C1 segment of cervical spinal cord (tissue), 14 donors: Measurements from ENCODE around the gene CYP27C1.

Experiments used
- DNase-seq, 14 donors: peaks; one replicate each; lab custom pipeline; 2025; lab: John Stamatoyannopoulos, UW

Gene CYP27C1

DNA sequence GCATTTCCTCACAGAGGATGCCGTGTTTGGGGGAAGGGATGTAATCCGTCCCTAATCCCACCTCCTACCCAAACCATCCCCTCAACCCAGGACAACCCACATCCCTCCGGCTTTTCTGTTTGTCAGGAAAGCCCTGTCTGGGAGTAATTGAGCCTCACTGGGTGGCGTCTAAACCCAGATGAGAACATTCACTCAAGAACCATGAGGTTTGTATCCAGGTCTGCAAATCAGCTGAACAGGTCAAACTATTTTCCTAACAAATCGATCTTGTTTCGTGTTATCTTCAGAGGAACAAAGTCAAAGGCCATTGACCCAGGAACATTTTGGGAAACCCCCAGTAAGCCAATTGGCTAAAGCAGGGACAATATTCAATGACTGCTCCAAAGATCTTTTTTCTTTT lies 25.7 kb downstream of the CYP27C1 start:
- no peak for DNase-seq

DNA sequence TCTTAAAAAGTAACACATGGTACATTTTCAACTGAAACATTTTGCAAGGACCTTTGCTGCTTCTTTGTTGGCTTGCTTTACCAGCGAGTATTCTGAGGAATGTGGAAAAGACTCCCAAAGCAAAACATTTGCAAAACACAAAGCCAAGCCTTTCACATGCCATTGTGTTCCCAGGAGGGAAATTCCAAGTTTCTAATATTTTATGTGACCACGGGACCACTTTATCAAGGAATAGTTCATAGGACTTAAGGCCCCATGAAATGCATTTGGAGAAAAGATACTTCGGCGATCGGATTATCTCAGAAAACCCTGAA lies 26.2 kb downstream of the CYP27C1 start:
- no peak for DNase-seq

DNA sequence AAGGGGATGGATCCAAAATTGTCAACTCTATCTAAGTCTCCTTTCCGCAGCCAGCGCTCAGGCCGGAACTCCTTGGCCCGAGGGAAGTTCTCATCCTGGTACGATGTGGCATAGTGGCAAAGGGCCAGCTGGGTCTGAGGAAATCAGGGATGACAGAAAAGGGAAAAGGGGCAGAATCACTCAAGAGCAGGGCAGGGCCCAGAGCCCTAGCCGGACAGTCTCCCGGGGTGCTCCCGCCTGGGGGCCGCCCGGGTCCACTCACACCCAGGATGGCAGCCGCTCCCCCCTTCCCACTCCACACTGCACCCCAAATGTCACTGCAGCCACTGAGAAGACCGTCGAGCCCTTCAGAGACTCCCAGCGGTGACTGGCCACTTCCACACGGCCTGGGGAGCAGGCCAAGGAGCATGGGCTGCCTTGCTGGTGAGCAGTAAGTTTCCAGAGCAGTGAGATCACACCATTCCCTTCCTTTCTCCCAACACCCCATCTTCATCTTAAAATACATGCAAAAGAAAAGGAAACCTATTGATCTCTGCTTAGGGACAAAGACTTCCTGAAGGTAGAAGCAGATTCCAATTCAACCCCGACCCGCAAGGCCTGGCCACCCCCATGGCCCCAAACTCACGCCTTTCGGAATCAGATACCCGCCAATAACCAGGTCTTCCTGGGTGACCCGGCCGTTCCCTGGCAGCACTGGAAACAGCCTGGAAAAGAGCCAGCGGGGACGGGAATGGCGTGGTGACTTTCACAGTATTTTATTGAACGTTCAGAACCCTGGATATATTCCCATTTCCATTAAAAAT lies 26.7 kb downstream of the CYP27C1 start:
- no peak for DNase-seq

DNA sequence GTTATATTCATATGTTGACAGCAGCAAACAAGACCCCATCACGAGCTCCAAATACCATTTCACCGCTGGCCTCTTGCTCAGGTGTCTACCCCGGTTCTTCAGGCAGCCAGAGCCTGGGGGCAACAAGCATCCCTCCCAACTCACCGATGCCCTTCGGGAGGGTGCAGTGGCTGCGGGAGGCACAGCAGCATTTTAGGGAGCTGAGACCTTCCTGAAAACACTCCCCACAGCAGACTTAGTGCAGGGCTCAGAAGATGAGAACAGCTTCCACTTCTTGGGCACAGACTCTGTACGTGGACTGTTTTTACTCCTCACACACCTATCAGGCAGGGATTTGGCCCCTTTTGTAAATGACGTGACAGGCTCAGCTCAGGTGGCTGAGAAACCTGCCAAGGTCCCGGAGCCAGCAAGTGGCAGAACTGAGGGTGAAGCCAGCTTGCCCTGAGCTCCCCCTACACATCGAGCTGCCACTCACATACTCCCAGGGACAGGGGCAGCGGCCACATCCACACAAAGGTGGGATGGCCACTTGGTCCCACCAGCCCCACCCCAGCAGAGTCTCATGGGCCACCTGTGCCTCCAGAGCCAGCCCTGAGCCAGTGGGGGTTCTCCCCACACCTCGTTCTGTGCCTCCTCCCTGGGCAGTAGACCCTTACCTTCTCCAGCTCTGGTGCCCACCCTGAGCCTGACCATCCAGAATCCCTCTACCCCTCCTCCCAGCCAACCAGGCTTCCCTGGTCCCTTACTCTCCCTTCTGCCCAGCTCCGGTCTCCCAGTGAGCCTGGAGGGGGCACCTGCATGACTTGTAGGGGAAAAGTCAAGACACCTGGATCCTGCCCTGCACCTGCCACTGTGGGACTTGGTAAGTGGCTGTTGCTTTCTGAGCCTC lies 28.5 kb downstream of the CYP27C1 start:
- no peak for DNase-seq

DNA sequence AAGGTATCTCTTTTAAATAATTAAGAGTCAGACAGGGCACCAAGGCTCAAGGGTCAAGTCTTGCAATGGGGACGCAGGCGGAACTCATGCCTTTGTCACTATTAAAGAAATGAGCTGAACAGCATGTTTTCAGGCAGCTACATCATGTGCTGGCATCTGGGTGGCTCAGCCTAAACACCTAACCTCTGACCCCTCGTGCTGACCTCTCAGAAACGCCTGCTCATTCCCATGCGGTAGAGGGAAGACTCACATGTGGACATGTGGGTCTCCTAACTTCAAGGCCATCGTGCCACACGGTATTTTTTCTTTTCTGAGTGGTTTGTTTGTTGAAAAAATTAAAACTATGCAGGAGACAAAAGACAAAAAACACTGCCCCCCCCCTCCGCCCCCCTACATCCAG lies 31.3 kb downstream of the CYP27C1 start:
- no peak for DNase-seq

DNA sequence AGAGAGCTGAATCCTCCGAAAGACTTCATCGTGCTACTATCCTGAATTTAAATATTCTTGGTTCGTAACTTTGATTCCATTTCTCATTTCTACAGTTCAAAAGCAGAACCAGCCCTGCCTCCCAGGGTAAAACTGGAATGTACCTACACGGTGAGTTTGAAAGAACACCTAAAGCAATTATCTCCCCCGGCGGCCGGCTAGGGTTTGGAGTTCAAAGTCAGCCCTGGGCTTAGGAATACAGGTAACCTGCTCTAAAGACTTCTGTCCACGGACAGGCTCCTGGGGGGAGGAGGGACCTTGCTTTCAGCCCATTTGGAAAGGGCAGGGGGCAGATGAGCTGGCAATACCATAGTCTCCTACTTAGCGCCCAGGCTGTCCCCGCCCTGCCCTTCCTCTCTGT lies 32.3 kb downstream of the CYP27C1 start:
- no peak for DNase-seq

DNA sequence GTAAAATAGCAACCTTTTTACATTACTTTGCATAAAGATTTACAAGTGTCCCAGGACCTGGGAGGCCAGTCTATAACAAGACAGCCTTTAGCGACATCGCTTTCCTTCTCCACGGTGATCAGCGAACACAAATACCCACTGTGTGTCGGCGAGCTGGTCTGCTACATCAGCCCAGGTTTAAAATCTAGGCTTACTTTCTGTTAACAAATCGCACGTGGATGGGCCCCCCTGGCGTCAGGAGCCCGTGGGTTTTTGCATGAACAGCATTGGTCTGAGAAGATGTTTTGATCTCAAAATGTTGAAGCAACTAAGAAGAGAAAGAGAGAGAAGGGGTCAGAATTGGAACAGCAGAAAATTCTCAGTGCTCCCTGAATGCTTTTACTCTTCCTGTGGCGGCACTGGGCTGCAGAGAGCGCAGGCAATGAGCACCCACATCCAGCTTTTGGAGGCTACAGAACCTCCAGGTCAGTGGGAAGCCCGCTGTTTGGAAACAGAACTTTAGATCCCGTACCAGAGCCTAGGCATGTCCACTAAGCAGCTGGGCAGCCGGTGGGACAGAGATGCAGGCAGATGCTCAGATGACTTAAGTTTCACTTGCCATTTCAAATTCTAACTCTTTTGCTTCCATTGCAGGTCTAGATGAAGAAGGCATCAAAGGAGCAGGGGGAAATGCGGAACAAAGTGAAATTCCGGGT lies 32.9 kb downstream of the CYP27C1 start:
- DNase-seq, result no peak

DNA sequence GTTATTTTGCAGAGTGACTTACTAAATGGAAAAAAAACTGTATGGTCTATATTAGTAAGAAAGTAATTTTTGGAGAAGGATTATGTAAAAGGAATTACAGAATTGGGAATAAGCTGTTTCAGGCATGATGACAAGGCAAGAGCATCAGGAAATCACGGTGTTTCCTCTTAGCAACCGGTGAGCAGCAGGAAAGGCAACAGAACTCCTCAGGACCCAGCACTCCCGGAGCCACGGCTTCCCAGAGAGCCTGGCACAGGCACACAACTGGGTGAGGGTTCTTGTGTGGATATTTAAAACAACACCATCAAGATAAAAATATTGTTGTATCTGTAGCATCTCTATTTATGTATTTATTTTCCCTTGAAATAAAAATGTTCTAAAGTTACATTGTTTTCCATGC lies 34.4 kb downstream of the CYP27C1 start:
- DNase-seq, result no peak

DNA sequence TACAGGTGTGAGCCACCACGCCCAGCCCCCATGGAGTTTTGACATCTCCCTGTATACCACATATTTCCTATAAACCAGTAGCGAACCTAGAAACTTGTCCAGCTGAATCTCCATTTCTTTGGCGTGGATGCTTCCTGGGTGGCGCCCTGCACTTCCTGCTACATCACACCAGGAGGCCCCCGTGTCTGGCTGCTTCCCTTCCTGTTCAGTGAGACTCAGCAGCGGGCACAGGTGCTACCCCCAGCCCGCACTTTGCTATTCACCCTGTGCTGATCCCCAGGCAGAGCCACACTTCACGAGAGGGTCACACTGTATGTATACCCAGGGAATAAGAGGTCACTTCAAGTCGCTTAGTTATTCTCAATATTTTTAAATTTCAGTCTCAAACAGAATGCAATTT lies 35.0 kb downstream of the CYP27C1 start:
- DNase-seq, result no peak

DNA sequence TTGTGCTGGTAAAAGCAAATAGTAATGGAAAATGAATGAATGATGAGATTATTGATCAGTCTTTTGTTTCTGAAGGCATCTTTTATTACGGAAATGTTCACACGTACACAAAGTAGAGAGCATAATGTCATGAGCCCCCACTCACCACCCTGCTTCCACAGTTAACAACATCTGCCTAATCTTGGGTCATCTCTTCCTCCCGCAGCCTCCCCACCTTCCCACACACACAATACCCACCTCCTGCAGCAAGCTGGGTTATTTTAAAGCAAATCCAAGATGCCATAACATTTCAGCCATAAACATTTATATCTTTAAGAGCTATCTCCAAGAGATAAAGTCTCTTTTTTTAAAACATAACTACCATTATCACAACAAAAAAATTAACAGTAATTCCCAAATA lies 36.3 kb downstream of the CYP27C1 start:
- DNase-seq, result no peak

DNA sequence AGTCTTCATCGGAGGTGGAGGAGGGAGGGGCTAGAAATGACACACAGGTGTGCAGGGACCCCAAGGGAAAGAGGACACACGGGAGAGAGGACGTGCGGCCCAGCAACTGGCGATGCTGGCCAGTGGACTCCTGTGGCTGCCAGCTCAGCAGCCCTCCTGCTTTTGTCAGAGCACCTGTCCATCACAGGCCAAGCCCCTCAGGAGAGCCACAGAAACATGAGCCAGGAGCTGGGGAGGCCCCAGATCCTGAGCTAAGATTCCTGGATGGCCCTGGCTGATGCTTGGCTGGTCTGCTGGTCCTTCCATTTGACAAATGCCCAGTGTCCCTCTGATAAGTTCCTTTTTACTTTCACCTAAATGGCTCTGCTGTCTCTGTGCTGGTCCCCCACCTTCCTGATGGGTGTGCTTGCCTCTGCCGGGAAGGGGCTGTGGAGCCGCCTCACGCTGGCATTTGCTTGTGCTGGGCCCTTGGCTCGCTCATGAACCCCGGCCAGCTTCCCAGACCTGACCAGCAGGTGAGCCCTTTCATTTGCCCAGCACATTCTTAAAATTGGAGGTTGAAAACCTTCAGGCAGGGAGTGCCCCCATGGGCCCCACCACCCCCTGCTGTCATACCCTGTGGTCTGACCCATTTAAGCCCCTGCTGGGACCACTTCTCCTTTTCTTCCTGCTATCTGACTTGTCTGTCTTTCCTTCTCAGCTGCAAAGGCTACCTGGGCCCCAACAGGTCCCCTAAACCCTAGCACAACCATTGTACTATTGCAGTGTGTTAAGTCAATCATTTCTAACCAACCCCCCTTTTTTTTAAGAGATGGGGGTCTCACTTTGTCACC lies 37.3 kb downstream of the CYP27C1 start:
- DNase-seq, result no peak

DNA sequence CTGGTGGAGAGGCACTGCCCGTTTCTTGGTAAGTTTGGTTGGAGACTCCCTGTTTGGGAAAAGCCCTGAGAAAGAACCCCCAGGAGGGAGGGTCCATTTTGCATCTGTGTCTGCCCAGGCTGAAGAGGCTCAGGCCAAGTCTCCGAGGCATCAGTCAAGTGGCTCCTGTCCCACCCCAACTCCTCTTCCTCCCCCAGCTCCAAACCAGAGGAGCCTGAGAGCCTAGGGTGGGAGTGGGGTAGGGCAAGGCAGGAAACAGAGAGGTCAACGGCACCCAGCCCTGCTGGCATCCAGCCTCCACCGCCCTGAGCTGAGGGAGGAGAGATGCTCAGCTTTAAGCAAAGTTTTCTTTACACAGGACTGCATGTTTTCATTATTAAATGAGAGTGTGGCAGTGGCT lies 38.2 kb downstream of the CYP27C1 start:
- no peak for DNase-seq

DNA sequence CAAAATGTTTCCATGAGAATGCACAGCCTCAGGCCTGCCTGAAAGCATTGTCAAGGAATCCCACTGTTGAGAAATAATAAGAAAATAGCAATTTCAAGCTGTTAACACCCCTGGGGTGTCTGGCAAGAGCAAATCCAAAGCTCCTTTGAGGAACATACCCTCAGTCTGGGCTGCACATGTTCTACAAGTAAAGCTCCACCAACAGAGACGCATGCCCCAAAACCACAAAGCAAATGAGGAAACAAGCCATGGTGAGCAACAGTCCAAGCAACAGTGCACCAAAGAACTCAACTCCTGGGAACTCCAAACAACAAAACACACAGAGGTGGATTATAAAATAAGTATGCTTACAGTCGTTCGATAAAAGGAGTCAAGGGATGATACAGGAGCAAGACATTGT lies 40.3 kb downstream of the CYP27C1 start:
- DNase-seq, result no peak

DNA sequence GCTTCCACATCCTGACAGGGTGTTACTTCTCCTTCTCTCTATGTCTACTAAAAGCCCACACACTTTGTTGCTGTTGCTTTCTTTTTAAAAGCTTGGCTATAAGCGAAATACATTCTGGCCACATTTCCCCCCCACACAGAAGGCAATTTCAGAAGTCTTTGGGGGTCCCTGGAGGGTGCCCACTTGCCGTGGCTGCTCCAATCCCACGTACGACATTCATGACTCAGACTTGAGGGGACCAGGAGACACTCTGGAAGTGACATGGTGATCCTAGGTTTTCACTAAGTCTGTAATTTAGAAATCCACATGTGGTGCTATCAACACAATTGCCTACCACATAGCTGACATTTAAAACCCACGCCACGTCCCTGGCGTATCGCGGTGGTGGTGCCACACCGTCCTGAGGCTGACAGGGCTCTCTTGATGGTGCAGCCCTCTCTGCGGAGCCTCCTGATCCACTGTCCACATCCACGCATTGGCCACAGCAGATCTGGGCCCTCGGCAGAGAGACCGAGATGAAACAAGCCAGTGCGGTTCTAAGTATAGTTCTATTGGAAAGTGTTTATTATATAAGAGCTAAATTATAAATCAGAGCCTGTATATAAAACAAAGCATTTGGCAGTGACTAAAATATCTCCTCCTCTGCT lies 42.4 kb downstream of the CYP27C1 start:
- DNase-seq, result no peak

DNA sequence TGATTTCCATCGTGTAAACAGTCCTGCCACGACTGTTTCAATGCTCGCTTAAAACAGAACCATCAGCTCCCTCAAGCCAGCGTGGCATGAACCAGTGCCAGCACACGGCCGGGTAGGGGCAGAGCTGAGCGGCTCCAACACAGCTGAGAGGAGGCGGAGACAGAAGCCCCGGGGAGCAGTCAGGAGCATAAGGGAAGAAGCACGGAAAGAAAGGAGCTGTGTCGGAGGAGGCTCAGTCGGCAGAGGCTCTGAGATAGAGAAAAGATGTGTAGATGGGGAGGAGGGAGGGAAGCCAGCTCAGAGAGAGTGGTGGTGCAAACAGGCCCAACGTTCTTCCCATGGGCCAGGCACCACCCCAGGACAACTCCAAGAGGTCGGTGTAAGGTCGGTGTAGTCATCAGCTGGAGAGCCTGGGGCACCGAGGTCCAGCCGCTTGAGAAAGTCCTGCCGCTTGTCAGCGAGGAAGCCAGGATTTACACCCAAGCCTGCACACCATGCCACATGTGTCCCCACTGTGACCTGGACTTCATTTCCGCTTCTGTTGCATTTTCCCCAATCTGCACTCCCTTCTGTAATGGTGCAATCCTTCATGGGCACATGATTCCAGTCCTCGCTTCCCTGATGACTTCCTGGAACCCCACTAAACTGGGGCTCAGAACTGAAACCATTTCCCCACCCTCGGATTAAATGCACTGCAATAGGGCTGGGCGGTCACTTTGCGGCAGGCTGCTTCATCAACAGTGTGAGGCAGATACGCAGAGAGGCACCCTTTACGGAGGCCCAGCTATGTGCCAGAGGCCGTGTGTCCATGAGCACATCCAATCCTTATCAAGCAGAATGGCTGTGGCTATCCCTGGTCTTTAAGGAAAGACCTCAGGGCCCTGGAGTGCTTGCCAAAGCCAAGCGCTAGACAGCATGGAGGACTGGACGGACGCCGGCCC lies 43.5 kb downstream of the CYP27C1 start:
- peak in 5 of 14 donors; percentile 32 to 49 (median 38) for DNase-seq

DNA sequence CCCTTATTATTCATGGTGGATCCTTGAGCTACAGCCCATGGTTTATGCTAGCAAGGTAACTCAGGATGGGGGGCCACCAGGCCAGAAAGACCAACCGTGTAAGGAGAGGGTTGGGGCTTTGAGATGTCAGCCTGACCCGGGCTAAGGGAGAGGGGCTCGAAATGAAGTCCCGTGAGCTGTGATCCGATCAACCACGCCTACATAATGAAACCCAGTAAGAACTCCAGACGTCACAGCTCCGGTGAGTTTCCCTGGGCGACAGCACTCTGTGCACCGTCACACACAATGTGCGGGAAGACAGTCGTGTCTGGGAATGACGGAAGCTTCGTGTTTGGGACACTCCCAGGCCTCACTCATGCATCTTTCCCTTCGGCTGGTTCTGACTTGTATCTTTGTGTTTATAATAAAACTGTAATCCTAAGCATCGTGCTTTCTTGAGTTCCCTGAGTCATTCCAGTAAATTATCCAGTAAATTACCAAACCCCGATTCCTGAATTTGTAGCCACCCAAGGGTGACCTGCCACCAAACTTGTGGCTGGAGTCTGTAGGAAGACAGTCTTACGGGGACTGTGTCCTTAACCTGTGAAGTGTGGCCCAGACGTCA lies 44.2 kb downstream of the CYP27C1 start:
- DNase-seq, result no peak

DNA sequence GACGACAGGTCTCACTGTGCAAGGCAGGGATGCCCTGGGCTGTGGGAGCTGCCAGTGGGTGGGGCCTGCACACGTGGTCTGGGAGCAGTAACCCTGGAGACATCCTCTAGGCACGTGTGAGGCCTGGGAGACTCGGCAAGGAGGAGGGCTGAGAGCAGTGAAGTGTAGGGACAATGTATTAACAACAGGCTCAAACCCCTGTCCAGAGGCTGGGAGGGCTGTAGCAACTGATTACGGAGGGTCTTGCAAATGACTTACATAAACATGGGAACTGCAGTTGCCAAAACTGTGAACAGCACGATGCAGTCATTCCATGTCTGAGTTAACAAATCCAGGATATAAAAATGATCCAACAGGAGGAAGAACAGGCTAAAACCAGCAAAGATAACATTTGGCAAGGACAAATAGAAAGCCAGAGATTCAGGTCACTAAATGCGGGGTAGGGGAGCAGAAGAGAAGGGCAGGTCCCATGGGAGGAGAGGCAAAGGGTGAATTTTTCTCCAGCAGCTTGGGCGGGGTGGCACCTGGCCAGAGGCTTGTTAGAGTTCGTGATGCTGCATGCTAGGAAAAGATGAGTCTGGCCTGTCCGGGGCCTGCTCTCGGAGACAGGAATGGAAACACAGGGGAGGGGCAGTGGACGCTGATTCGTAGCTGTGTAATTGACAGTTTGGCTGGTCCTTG lies 44.9 kb downstream of the CYP27C1 start:
- no peak for DNase-seq

DNA sequence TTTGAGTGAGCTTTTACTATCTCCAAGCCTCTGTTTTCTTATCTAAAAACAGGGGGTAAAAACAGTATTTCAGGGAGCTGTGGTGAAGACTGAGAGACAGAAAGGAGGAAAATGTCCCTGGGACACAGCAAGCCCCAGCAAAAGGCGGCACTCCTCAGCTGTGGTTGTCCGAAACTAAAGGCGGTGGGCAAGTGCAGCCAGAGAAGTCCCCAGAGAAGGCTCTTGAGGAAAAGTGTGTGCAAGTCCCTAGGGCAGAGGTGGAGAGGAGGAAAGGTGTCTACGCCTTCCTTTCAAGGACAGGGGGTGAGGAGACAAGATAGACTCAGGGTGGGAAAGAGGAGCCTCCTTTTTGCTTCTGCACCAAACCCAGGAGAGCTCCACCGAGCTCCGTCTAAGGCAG lies 45.5 kb downstream of the CYP27C1 start:
- no peak for DNase-seq

DNA sequence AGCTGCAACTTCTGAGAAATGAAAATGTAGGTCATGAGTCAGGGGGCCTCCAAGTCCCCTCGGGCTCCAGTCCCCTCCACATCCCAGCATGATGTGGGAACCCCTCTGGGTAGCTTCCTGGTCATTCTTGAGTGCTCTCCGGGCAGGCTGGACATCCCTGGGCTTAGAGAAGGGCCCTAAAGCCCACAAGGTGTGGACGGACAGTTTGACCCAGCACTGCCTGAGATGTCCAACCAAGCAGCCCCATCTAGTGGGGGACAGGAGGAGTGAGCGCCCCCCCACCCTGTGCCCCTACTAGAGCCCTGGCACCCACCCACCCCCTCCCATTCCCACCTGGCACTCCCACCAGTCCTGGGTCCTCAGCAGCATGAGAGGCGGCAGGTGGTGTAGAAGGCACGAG lies 46.0 kb downstream of the CYP27C1 start:
- peak in 2 of 14 donors; percentile 25 to 30 for DNase-seq
